Testis (tissue), 2 donors: ENCODE results near the gene CR2.

ENCODE experiments used
- CTCF ChIP-seq, 3 experiments: fragments of 450-650 bp in 2 of 3; fragments of 200-600 bp in 1 of 3; sonication (generic) in 1 of 3; IDR thresholded peaks; one replicate each; pipeline ENCODE4 v1.5.1; 2016 to 2019; ENCODE audit warnings: antibody characterized with exemption in 3 of 3, mild to moderate bottlenecking in 2 of 3, moderate library complexity in 1 of 3
- POLR2A ChIP-seq: fragments of 450-650 bp; IDR thresholded peaks from one replicate; pipeline ENCODE4 v1.6.1; 2017; ENCODE audit warnings: antibody characterized with exemption, mild to moderate bottlenecking, moderate library complexity

- TF ChIP-seq POLR2A: no peak
- TF ChIP-seq CTCF (IDR thresholded peaks at IDR 0.05): no peak
Observed at GRCh38 chr1:207407655-207408260, 46.4 kb upstream of the CR2 start.
